Measurements from ENCODE around the gene AFAP1L1. TPM values are rescaled to one million over a fixed set of nuclear protein-coding genes. Genes with fewer than 3 reads are reported as not detected.

Gene AFAP1L1
- total and polyA plus RNA-seq, 2 of the 13 experiments (the other 11 are each of a cell fraction or from before 2014, with no cell fraction given), result 0.38 to 1.0 TPM

- TF ChIP-seq ZNF605 (CRISPR knock-in tag; IDR thresholded peaks at IDR 0.05), result 0 out of 2 replicates have a peak, but pooled peaks have one; percentile 34
- peak; percentile 21; the same call in 1 of the 2 replicates for TF ChIP-seq RARA (CRISPR knock-in tag; IDR thresholded peaks at IDR 0.05)
- TF ChIP-seq HNRNPH1 (optimal IDR thresholded peaks at IDR 0.05; ENCODE audit: low read depth, low read length), result no peak
- no peak for TF ChIP-seq PAF1 (CRISPR knock-in tag; IDR thresholded peaks at IDR 0.05)
These were observed 45.8 kb downstream of the AFAP1L1 start (continued) for GRCh38 chr5:149317281-149318048.

- Histone ChIP-seq H3K36me3 (replicated peaks in 1 of 2; ENCODE audit: control insufficient read depth in 1 of 2, insufficient read depth in 2 of 2, low read length in 2 of 2) (no peaks in the 10 kb centered on the region), H3K79me2 (ENCODE audit: insufficient read depth, low read length) (no peaks in the 10 kb centered on the region), H3K9me3 (ENCODE audit: low read length) (no peaks in the 10 kb centered on the region), H3K9ac (ENCODE audit: insufficient read depth, low read depth, low read length) (no peak overlapping the region), H2AFZ (ENCODE audit: low read length) (no peak overlapping the region), H3K4me1 (ENCODE audit: insufficient read depth, low read length) (peaks cover 51% of the 10 kb centered on the region), H3K4me3 (replicated peaks in 1 of 3; ENCODE audit: insufficient read depth in 1 of 3, low read depth in 2 of 3, low read length in 3 of 3) (no peak overlapping the region), H3K27me3 (ENCODE audit: control insufficient read depth in 1 of 2, insufficient read depth in 2 of 2, low read length in 2 of 2) (no peaks in the 10 kb centered on the region), H3K4me2 (ENCODE audit: low read depth, low read length) (no peak overlapping the region), H4K20me1 (ENCODE audit: insufficient read depth, low read length) (no peaks in the 10 kb centered on the region), H3K27ac (ENCODE audit: extremely low read length, insufficient read depth, low read length) (no peak overlapping the region)
- in situ Hi-C loops (cut with HindIII; ENCODE audit: extremely low pct_ligation_motif_present, low pct_unique_long_range_greater_than_20kb) (no loop called here), intact Hi-C loops (cut with micrococcal nuclease; ENCODE audit: unreplicated experiment) (no loop called here)
- TF ChIP-seq TRIM22 (IDR thresholded peaks at IDR 0.05), result no peak
- TF ChIP-seq MIXL1 (CRISPR knock-in tag; IDR thresholded peaks at IDR 0.05), result no peak
- no peak for TF ChIP-seq NCOR1 (IDR thresholded peaks at IDR 0.05; ENCODE audit: borderline replicate concordance, low read length)
- no peak for TF ChIP-seq ZNF788 (CRISPR knock-in tag; IDR thresholded peaks at IDR 0.05; ENCODE audit: borderline replicate concordance)
- no peak for TF ChIP-seq ZNF619 (CRISPR knock-in tag; IDR thresholded peaks at IDR 0.05)
- no peak for ATAC-seq
- BruUV-seq (replicated peaks), result no TSS peak
- ChIA-PET POLR2A (interaction anchor here (2.2 to 6.7 kb wide), 2 partner anchors 25 to 48 kb away, joined by 13 to 93 read pairs; partner anchors contain the start of gene GRPEL2), CTCF (ENCODE audit: low intra/inter-chr PET ratio, low total read pairs) (no interaction called here)
- 87% methylated on average over 3 of the region's 3 CpGs for WGBS (ENCODE audit: low lambda C conversion rate)
- no peak for DNase-seq (ENCODE audit: low spot score)
- no peak for FAIRE-seq
These were observed 47.5 kb downstream of the AFAP1L1 start for GRCh38 chr5:149319174-149319573.

All from HepG2 (cell line).